GM19455 (cell line): ENCODE results near the gene DGKQ.
A peak's percentile ranks its signal among the peaks of the same experiment; 100 is the strongest.

Source experiments
- ATAC-seq: cut with Tn5 transposase; IDR thresholded peaks from one replicate; pipeline ENCODE4 v1.9.1; 2021; ENCODE audit not compliant: unreplicated experiment

The DGKQ gene, protein sequence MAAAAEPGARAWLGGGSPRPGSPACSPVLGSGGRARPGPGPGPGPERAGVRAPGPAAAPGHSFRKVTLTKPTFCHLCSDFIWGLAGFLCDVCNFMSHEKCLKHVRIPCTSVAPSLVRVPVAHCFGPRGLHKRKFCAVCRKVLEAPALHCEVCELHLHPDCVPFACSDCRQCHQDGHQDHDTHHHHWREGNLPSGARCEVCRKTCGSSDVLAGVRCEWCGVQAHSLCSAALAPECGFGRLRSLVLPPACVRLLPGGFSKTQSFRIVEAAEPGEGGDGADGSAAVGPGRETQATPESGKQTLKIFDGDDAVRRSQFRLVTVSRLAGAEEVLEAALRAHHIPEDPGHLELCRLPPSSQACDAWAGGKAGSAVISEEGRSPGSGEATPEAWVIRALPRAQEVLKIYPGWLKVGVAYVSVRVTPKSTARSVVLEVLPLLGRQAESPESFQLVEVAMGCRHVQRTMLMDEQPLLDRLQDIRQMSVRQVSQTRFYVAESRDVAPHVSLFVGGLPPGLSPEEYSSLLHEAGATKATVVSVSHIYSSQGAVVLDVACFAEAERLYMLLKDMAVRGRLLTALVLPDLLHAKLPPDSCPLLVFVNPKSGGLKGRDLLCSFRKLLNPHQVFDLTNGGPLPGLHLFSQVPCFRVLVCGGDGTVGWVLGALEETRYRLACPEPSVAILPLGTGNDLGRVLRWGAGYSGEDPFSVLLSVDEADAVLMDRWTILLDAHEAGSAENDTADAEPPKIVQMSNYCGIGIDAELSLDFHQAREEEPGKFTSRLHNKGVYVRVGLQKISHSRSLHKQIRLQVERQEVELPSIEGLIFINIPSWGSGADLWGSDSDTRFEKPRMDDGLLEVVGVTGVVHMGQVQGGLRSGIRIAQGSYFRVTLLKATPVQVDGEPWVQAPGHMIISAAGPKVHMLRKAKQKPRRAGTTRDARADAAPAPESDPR

DNA sequence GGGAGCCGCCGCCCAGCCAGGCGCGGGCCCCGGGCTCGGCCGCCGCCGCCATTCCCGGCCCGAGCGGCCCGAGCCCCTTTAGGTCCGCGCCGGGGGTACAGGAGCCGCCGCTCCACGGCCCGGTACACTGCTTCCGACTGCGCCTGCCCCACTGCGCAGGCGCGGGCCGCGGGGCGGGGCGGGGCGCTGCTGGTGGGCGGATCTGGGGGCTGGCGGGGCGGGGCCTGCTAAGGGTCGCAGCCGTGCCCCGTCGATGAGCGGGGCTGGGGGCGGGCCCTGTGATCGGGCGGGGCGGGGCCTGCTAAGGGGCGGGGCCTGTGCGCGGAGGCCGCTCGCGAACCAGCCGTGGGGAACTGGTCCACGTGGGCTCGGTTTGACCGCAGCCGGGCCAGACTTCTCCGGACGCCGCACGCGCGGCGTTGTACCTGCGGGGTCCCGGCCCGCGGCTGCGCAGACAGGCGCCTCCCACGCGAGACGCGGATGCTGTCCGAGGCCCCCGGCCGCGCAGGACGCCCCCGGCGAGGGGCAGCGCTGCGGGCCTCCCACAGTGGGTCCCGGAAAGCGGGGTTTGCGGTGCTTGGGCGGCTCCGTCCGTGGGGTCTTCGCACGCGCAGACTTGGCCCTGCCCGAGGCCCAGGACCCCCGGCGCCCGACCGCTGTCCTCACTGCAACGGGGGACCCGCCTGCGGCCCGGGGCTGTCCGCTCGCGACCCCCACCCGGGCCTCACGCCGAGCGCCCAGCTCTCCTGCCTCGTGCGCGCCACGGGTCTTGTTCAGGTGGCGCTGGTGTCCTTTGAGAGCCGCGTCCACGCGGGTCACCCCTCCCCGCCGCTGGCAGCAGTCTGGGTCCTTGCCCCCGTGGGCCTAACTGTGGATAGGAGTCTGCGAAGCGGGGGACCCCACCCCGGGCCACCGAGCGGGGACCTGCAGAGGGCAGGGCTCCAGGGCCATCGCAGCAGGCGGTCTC lies at the start of gene DGKQ:
Gene DGKQ (minus strand): TSS at position 139 of the 967 bp plus-strand sequence. CDS start 87 bp downstream, at position 52.
- peak; percentile 62 for ATAC-seq

GRCh38 chr4:1022739-1023066 lies 49.3 kb upstream of the DGKQ start:
- ATAC-seq = no peak

GRCh38 chr4:1022051-1022738 lies 48.8 kb upstream of the DGKQ start:
- ATAC-seq = no peak

DNA sequence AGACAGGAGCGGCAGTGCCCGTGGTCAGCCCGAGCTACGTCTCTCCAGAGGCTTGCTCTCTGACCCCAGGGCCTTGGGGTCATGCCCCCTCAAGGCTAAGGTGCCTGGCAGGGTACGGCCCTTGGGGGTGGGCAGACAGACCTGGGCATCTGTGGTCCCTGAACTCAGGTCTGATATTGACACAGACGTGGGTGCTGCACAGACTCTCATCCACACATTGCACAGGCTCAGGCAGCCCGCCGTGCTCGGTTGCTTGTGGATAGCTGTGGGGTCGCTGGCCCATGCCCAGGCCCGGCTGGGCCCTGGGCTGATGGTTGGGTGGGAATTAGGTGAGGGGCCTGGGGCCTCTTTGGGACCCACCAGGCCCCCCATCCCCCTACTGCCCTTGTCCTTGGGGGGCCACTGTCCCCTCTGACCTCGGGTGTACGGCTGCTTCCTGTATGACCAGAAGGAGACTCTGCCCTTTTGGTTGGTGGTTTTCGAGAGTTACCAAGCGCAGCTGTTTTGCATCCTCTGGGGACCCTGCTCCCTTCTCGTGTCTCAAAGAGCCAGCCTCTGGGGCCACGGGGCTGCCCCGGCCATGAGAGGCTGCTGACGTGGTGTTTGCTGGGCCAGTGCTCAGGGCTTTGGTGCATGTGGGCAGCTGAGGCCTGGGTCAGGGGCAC lies 48.1 kb upstream of the DGKQ start:
- ATAC-seq = no peak

DNA sequence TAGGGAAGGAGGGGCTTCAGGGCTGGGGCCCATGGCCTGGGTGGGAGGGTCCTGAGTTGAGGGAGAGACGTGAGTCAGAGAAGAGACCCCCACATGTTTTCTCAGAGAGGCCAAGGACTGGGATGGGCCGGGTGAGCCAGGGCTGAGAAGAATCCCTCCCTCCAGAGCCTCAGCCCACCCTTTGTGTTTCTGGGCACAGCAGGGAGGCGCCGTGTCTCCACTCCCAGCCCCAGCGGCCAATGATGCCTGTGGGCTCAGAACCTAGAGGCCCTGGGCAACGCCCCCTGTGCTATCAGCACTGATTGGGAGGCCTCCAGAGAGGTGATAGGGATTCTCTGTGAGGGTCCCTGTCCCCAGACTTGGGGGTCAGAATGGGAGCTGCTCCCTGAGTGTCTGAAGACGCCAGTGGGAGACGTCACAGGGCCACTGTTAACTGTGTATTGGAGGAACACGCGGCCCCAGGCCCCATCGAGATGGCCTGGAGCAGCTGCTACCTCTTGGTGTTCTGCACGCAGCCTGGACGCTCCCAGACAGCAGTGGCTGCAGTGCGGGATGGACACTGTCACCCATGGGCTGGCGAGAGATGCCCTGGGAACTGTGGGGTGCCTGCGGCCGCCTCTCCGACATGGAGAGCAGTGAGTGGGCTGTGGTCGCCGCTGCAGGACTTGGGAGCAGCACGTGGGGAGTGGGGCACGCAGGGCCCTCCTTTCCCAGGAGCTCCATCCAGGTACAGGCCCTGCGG lies 46.5 kb upstream of the DGKQ start:
- ATAC-seq = no peak

GRCh38 chr4:1019320-1019719 lies 46.0 kb upstream of the DGKQ start:
- no peak for ATAC-seq

DNA sequence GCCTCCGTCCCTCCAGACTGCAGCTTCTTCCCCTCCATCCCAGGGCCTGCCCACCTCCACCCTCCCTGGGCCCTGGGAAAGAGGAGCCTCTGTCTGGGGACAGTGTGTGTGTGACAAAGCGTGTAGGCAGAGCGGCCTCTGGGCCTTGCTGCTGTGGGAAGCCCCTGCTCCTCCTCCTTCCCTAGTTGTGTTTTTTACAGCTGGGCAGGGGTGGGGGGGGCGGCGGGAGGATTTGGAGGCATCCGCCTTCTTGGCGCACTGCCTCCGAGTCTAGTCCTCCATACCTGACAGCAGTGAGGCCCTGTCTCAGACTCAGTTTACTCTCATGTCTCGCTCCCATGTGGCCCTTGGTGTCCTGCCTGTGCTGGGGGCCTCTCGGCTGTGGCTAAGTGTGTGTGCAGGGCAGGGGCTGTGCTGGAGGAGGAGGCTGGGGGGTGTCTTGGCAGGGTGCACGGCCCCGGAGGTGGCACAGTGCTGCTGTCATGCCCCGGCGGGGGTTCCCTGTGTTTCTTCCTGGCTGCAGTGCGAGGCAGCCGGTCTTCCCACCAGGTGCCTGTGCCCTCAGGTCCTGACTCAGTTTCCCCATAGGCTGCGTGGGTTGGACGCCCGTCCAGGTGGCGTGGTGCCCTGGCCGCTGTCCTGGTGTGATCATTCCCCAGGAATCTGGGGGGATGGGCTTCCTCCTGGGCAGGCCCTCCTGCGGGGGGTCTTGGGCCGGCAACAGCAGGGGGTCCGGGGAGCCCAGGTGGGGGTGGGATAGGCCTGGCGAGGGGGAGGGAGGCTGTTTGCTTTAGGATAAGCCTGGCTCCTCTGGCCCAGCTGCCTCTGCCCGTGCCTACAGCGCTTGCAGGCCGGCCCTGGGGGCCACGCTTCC lies 45.0 kb upstream of the DGKQ start:
- ATAC-seq = no peak

GRCh38 chr4:1017706-1018105 lies 44.3 kb upstream of the DGKQ start:
- no peak for ATAC-seq

- no peak for ATAC-seq
These were observed 43.8 kb upstream of the DGKQ start for GRCh38 chr4:1017211-1017610.

GRCh38 chr4:1015746-1016145 lies 42.4 kb upstream of the DGKQ start:
- no peak for ATAC-seq

- no peak for ATAC-seq
These were observed 41.8 kb upstream of the DGKQ start for GRCh38 chr4:1015179-1015578.

DNA sequence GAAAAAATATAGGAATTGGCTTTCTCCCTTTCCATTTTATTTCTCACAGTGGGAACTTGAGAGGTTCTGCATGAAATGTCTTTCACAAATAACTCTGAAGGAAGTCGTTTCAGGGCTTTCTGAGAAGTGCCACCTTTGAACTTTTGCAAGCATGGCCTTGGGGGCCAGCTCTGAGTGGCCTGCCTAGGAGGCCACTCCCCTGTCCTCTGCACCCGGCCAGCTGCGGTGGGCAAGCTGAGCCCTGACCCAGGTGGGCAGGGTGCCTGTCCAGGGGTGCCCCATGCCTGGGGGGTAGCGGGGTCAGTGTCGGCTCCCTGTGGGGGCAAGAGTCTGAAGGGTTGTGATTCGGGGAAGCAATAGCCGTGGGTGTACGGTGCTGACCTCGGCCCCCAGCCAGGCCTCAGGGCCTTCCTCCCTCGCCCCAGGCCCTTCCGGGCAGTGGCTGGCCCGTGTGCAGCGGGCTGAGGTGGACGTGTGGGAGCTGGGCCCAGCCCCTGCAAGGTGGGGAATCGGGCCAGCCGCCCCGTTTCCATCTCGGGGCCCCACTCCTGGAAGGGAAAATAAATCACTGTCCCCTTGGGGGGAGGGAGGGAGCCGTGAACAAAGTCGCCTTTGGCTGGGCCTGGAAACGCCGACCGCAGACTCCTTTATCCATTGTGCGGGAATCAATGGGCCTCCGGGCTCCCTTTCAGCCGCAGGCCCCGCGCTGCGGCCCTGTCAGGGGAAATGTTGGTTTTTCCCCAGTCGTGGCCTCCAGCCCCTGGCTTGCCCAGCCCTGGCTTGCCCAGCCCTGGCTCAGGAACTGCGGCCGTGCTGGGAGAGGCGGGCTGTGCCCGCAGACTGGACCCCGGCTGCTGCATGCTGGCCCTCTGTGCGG lies 41.2 kb upstream of the DGKQ start:
- no peak for ATAC-seq

GRCh38 chr4:1013225-1014073 lies 40.1 kb upstream of the DGKQ start:
- no peak for ATAC-seq

- ATAC-seq = no peak
These were observed 38.8 kb upstream of the DGKQ start for GRCh38 chr4:1012034-1012739.

GRCh38 chr4:1011666-1012033 lies 38.3 kb upstream of the DGKQ start:
- ATAC-seq = no peak
